Measurements from ENCODE around the gene HERC5.
A peak's percentile ranks its signal among the peaks of the same experiment; 100 is the strongest.
"Not testable (repeated sequence)": the region's sequence is repeated elsewhere in the genome, so short reads cannot be mapped to it uniquely, and the experiment has no call there.

The HERC5 gene

GRCh38 chr4:88456670-88457306 is at the start of gene HERC5:
TSS of gene HERC5 (plus strand) at chr4:88457119. CDS start at chr4:88457270, 151 bp downstream.
- FAIRE-seq: no peak

GRCh38 chr4:88409206-88409605 is 47.7 kb upstream of the HERC5 start:
- FAIRE-seq: peak; percentile 17

GRCh38 chr4:88409789-88410188 is 47.1 kb upstream of the HERC5 start:
- no peak for FAIRE-seq

- no peak for FAIRE-seq
Measured at GRCh38 chr4:88411491-88412096, 45.3 kb upstream of the HERC5 start.

- FAIRE-seq: no peak
Measured at GRCh38 chr4:88413801-88414200, 43.1 kb upstream of the HERC5 start.

- no peak for FAIRE-seq
Measured at GRCh38 chr4:88414755-88415154, 42.2 kb upstream of the HERC5 start.

- no peak for FAIRE-seq
Measured at GRCh38 chr4:88415982-88416381, 40.9 kb upstream of the HERC5 start.

- no peak for FAIRE-seq
Measured at GRCh38 chr4:88418411-88418810, 38.5 kb upstream of the HERC5 start.

GRCh38 chr4:88419874-88420273 is 37.0 kb upstream of the HERC5 start:
- FAIRE-seq: no peak

- FAIRE-seq: no peak
Measured at GRCh38 chr4:88420844-88421243, 36.1 kb upstream of the HERC5 start.

GRCh38 chr4:88422403-88422802 is 34.5 kb upstream of the HERC5 start:
- no peak for FAIRE-seq

- no peak for FAIRE-seq
Measured at GRCh38 chr4:88429401-88429800, 27.5 kb upstream of the HERC5 start.

GRCh38 chr4:88435987-88436693 is 20.8 kb upstream of the HERC5 start:
- no peak for FAIRE-seq

GRCh38 chr4:88437873-88438272 is 19.0 kb upstream of the HERC5 start:
- not testable (repeated sequence) for FAIRE-seq

- no peak for FAIRE-seq
Measured at GRCh38 chr4:88439161-88439760, 17.7 kb upstream of the HERC5 start.

- FAIRE-seq: no peak
Measured at GRCh38 chr4:88440146-88440545, 16.8 kb upstream of the HERC5 start.

GRCh38 chr4:88441696-88442095 is 15.2 kb upstream of the HERC5 start:
- no peak for FAIRE-seq

- FAIRE-seq: no peak
Measured at GRCh38 chr4:88442689-88443191, 14.2 kb upstream of the HERC5 start.

- no peak for FAIRE-seq
Measured at GRCh38 chr4:88443486-88443885, 13.4 kb upstream of the HERC5 start.

GRCh38 chr4:88445252-88445651 is 11.7 kb upstream of the HERC5 start:
- FAIRE-seq: no peak

- FAIRE-seq: no peak
Measured at GRCh38 chr4:88446124-88446523, 10.8 kb upstream of the HERC5 start.

- FAIRE-seq: no peak
Measured at GRCh38 chr4:88447371-88448095, 9.4 kb upstream of the HERC5 start.

- not testable (repeated sequence) for FAIRE-seq
Measured at GRCh38 chr4:88448211-88448765, 8.6 kb upstream of the HERC5 start.
